OCI-LY1 (cell line): ENCODE data around the gene PTGDR.

ENCODE experiments used
- H2AFZ ChIP-seq: fragments of 200-600 bp; sonication (generic), shearing (Covaris generic); 2 replicates; pipeline ENCODE4 v1.6.0; 2014; ENCODE audit warnings: antibody characterized with exemption, mild to moderate bottlenecking, low read length
- H3F3A ChIP-seq: fragments of 200-600 bp; sonication (generic), shearing (Covaris generic); 2 replicates; pipeline ENCODE4 v1.6.0; 2014; ENCODE audit warnings: mild to moderate bottlenecking, antibody characterized with exemption, low read length, moderate library complexity; ENCODE audit not compliant: insufficient read depth
- H3K27ac ChIP-seq: fragments of 200-600 bp; sonication (generic); 2 replicates; pipeline ENCODE4 v1.5.1; 2014; ENCODE audit warnings: low read length, mixed run types, mild to moderate bottlenecking, low read depth; ENCODE audit not compliant: poor library complexity, severe bottlenecking
- H3K27me3 ChIP-seq: fragments of 200-600 bp; sonication (generic); 2 replicates; pipeline ENCODE4 v1.6.0; 2014; ENCODE audit warnings: antibody characterized with exemption, mild to moderate bottlenecking, low read length, moderate library complexity; ENCODE audit not compliant: insufficient read depth
- H3K36me3 ChIP-seq: fragments of 200-600 bp; sonication (generic); 2 replicates; pipeline ENCODE4 v1.6.1; 2014; ENCODE audit warnings: mild to moderate bottlenecking, antibody characterized with exemption, low read length, moderate library complexity, mixed read lengths; ENCODE audit not compliant: insufficient read depth
- H3K4me1 ChIP-seq: fragments of 200-600 bp; sonication (generic); 2 replicates; pipeline ENCODE4 v1.5.1; 2014; ENCODE audit warnings: mild to moderate bottlenecking, low read length, moderate library complexity; ENCODE audit not compliant: insufficient read depth, severe bottlenecking
- H3K4me2 ChIP-seq: fragments of 200-600 bp; sonication (generic), shearing (Covaris generic); 2 replicates; pipeline ENCODE4 v1.6.1; 2014; ENCODE audit warnings: low read length
- H3K4me3 ChIP-seq: fragments of 200-600 bp; sonication (generic); 2 replicates; pipeline ENCODE4 v1.5.1; 2014; ENCODE audit warnings: low read length, low read depth, mild to moderate bottlenecking, mixed read lengths; ENCODE audit not compliant: poor library complexity, severe bottlenecking
- H3K79me2 ChIP-seq: fragments of 200-600 bp; shearing (Covaris generic); 2 replicates; pipeline ENCODE4 v1.6.1; 2016; ENCODE audit warnings: mixed run types, low read length, mixed read lengths; ENCODE audit not compliant: insufficient read depth
- H3K9ac ChIP-seq: fragments of 200-600 bp; sonication (generic), shearing (Covaris generic); 2 replicates; pipeline ENCODE4 v1.6.1; 2014; ENCODE audit warnings: mild to moderate bottlenecking, low read length, mixed read lengths
- H3K9me2 ChIP-seq: fragments of 200-600 bp; sonication (generic), shearing (Covaris generic); 2 replicates; pipeline ENCODE4 v1.6.1; 2014; ENCODE audit warnings: low read depth, mild to moderate bottlenecking, low read length, mixed read lengths
- H3K9me3 ChIP-seq: fragments of 200-600 bp; shearing (Covaris generic); 2 replicates; pipeline ENCODE4 v1.6.1; 2014; ENCODE audit warnings: low read length, mixed read lengths
- H4K20me1 ChIP-seq: fragments of 200-600 bp; sonication (generic), shearing (Covaris generic); 2 replicates; pipeline ENCODE4 v1.6.0; 2016; ENCODE audit warnings: mild to moderate bottlenecking, low read length; ENCODE audit not compliant: insufficient read depth
- CTCF ChIP-seq: fragments of 200-600 bp; sonication (generic), shearing (Covaris generic); IDR thresholded peaks from 2 replicates; pipeline ENCODE4 v1.5.1; 2017; ENCODE audit warnings: mild to moderate bottlenecking, antibody characterized with exemption, low read length, moderate library complexity, mixed read lengths
- EZH2 ChIP-seq: fragments of 200-600 bp; sonication (generic), shearing (Covaris generic); IDR thresholded peaks from 2 replicates; pipeline ENCODE4 v1.8.0; 2017; ENCODE audit warnings: borderline replicate concordance, mixed run types, mild to moderate bottlenecking, antibody characterized with exemption, low read length, moderate library complexity, mixed read lengths

PTGDR gene

GRCh38 chr14:52277552-52277951 lies 10.1 kb downstream of the PTGDR start:
- H2AFZ ChIP-seq: no peak overlapping the region
- no peak overlapping the region for H3K27ac ChIP-seq
- H3K79me2 ChIP-seq: no peaks in the 10 kb centered on the region
- no peaks in the 10 kb centered on the region for H3K9me3 ChIP-seq
- H4K20me1 ChIP-seq: no peaks in the 10 kb centered on the region
- H3K4me3 ChIP-seq: no peak overlapping the region
- TF ChIP-seq CTCF (no peak), EZH2 (no peak)
- H3K4me1 ChIP-seq: no peaks in the 10 kb centered on the region
- H3K27me3 ChIP-seq: no peaks in the 10 kb centered on the region
- H3K36me3 ChIP-seq: no peaks in the 10 kb centered on the region
- no peaks in the 10 kb centered on the region for H3F3A ChIP-seq
- no peaks in the 10 kb centered on the region for H3K9me2 ChIP-seq
- H3K4me2 ChIP-seq: no peak overlapping the region
- no peak overlapping the region for H3K9ac ChIP-seq

- Histone ChIP-seq H3F3A (no peaks in the 10 kb centered on the region), H3K4me1 (no peaks in the 10 kb centered on the region), H3K4me3 (no peak overlapping the region), H3K27me3 (no peaks in the 10 kb centered on the region), H3K9ac (no peak overlapping the region), H3K27ac (no peak overlapping the region), H3K9me3 (no peaks in the 10 kb centered on the region), H3K4me2 (no peak overlapping the region), H4K20me1 (no peaks in the 10 kb centered on the region), H2AFZ (no peak overlapping the region), H3K79me2 (no peaks in the 10 kb centered on the region), H3K9me2 (no peaks in the 10 kb centered on the region), H3K36me3 (no peaks in the 10 kb centered on the region)
- TF ChIP-seq CTCF (no peak), EZH2 (no peak)
Measured at GRCh38 chr14:52279408-52279807, 11.9 kb downstream of the PTGDR start.

- Histone ChIP-seq H3F3A (no peaks in the 10 kb centered on the region), H3K9me2 (no peaks in the 10 kb centered on the region), H3K9ac (no peak overlapping the region), H3K79me2 (no peaks in the 10 kb centered on the region), H3K36me3 (no peaks in the 10 kb centered on the region), H3K4me2 (no peak overlapping the region), H3K9me3 (no peaks in the 10 kb centered on the region), H3K4me3 (no peak overlapping the region), H3K4me1 (no peaks in the 10 kb centered on the region), H3K27ac (no peak overlapping the region), H2AFZ (no peak overlapping the region), H3K27me3 (no peaks in the 10 kb centered on the region), H4K20me1 (no peaks in the 10 kb centered on the region)
- TF ChIP-seq CTCF: no peak
- no peak for TF ChIP-seq EZH2
Measured at GRCh38 chr14:52283099-52283498, 15.6 kb downstream of the PTGDR start.
